Testis (tissue), 2 donors: Measurements from ENCODE around the gene CPA3.

ENCODE experiments used
- CTCF ChIP-seq, 3 experiments: fragments of 450-650 bp in 2 of 3; fragments of 200-600 bp in 1 of 3; sonication (generic) in 1 of 3; IDR thresholded peaks; one replicate each; pipeline ENCODE4 v1.5.1; 2016 to 2019; ENCODE audit warnings: antibody characterized with exemption in 3 of 3, mild to moderate bottlenecking in 2 of 3, moderate library complexity in 1 of 3
- POLR2A ChIP-seq: fragments of 450-650 bp; IDR thresholded peaks from one replicate; pipeline ENCODE4 v1.6.1; 2017; ENCODE audit warnings: antibody characterized with exemption, mild to moderate bottlenecking, moderate library complexity

GRCh38 chr3:148878095-148878494 is 13.0 kb downstream of the CPA3 start:
- TF ChIP-seq CTCF (IDR thresholded peaks at IDR 0.05): no peak
- no peak for TF ChIP-seq POLR2A
